Left forelimb (tissue), 1 donor: ENCODE data around the gene EHF.

Experiments used
- DNase-seq: peaks from one replicate; pipeline ENCODE4 v3.0.0-alpha.2; 2018; ENCODE audit warnings: low spot score

EHF gene

DNA sequence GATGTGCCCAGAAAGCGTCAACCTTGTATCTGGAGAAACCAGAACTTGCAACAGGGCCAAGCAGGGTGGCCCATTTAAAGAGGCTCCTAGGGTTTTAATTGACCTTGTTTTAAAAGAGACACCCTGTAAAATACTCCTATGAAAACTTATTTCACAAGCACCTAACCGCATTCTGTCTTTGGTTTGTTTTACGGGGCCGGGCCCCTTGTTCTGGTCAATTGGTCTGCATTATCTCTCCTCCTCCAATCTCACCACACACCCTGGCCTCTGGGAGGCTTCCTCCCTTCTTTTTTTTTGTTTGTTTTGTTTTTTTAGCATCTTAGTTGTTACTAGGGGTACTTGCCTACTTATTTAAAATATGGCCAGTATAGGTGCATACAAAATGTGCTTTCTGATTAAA, 4.7 kb downstream of the EHF start:
- no peak for DNase-seq

DNA sequence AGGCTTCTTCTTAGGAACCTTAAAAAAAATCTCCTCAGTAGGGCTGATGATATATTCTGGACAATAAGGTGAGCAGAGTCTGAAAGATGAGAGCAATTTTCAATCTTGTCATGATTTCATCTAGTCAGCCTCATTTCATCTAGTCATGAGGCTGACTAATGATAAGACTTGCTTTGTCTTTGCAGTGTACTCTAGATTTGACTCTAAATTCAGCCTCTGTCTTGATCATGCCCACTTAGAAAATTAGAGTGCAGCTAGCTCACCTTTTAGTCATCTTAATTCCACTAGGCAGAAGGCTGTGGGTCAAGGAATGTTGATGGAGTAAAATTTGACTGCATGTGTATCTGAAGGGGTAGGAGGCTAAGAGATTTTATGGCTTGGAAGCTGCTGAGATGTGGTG, 5.5 kb downstream of the EHF start:
- DNase-seq = no peak

DNA sequence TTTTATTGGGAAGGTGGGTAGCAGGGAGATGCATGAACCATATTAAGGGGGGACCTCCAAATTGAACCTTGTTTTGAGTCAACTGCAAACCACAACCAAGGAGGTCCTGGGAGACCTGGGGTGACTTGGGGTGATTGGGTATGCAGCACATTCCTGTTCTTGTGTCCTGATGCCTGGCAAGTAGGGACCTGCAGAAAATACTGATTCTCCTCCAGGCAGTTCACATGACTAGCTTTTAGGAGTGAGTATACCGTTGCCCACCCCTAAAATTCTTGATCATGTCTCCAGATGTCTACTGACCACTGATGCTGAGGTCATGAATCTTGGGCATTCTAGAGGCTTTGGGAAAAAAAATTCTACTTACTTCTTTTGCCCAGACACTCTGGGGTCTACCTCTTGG, 6.3 kb downstream of the EHF start:
- no peak for DNase-seq

DNA sequence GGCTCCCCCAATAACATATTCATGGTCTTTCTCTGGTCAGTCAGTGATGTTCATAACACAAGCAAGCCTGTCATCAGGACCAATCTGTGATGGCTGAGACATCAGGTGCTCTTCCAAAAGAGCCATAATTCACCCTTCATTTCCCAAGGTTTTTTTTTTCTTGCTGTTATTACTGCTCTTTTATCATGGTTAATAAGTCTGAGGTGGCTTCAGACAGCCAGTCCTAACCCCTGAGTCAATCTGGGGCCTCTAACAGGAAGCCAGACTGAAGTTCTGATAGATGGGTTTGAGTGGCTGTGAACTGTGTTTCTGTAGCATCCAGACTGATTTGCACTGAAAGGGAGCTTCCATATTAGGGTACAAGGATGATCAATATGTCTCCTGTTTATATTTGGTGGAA, 8.8 kb downstream of the EHF start:
- DNase-seq = no peak

DNA sequence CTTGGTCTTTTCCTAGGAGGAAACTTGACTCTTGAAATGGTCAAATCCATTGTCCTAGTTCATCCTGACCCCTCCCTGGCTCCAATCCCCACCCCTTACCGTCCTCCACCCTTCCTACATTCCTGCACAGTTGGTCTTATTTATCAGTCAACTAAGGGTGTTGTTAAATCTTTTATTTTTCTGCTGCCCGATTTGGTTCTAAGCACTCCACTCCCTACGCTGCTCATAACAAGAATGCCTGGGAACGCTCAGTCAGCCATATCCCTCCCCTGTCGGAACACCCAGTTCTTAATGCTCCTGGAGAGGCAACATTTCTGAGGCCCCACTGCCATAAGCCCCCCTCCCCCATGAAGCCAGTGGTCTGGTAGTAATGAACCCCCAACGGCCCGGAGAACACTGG, 9.7 kb downstream of the EHF start:
- DNase-seq = no peak

DNA sequence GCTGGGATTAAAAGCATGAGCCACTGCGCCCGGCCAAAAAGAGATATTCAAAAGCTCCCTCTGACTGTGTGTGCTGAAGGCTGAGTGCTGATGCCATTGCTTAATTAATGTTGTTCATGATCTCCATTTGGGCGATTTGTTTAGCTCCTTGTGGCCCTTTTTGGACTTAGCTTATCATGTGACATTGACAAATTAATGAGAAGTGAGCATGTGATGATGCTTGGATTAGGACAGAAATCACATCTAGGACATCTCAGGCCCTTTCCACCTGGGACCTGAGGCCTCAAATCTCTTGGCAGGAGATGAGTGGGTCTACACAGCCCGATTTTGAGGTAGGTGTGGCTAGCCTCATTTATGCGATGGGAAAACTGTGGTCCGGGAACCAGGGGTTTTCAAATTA, 10.4 kb downstream of the EHF start:
- DNase-seq = no peak

DNA sequence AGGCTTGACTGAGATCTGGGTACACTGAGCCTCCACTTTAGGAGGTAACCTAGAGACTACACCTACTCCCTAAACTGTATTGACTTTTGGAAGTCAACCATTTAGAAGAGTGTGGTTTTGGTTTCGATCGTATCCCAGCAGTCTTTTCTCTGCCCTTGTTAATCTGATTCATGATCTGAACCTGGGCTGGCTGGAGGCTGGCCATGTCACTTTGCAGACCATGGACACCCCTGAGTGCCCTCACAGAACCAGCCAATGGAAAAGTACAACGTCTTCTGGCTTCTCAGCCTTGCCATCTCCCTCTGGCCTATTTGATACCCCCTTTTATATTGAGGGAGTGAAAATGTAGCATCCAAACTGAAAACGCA, 10.8 kb downstream of the EHF start:
- DNase-seq = no peak

DNA sequence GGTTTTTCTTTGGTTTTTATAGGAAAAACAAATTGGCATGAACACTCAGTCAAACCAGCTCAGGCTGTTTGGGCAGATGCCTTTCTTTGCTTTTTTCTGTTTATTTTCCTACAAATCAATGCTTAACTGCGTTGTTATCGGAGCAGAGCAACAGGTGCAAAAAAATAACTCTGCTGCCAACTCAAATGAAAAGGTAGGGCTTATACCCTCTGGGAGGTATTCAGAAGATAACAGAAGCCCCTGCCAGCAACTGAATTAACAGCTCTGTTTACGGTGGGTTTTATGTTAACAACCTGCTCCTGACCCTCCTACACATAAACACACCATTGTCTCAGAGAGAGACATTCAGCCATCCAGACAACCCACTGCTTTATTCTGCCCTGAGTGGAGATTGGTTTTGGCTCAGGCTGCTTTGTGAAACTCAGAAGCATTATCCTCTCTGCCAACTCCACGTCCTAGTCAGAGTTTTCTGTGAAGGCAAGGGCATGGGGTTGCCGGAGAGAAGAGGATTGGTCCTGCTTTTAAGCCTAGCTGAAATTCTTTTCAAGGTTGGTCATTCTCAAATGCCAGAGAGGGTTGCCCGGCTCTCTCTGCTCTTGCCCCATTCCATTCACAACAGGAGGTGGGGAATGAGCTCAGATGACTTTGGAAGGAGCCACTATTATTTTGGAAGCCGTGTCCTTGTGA, 11.4 kb downstream of the EHF start:
- no peak for DNase-seq

DNA sequence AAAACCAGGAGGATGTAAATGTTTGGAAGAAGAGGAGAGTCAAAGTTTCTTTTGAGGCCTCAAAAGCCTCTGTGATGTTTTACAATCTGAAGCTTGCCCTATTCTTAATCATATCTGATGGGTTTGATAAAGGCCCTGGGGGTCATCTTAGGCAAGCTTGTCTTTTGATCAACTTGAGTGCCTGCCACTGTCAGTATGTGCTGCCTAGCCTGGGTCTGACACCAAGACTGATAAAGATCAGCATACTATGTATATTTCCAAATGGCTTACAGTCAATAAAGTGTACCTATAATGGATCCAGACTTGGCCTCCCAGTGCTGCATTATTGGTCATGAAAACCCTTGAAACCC, 12.7 kb downstream of the EHF start:
- DNase-seq = no peak

DNA sequence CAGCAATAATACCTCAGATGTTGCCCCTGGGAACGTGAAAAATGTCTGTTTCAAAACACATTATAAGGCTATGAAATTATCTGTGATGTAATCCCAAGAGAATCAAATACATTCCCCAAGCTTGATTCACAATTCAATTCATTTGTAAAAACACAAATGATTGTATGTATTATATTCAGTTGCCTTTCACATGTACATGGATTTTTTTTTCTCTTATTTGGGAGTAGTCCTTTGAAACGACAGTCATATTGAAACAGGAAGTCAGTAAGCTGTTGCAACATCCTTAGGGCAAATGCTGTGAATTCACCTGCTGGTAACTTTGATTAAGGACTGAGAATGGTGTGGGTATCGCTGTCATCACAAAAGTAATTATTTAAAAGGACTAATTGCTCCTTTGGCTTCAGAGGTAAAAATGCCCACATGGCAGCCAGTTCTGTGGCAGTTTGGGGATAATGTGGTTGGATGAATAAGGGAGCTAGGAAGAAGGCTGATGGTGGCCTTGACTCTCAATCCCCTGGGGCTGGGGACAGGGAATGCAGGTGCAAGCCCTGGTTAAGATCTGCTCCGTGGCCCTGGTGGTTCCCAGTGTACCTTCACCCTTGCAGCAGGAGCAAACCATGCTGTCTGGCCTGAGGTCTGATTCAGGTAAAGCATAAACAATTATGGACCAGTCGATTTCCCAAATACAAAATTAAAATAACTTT, 13.2 kb downstream of the EHF start:
- DNase-seq = no peak

DNA sequence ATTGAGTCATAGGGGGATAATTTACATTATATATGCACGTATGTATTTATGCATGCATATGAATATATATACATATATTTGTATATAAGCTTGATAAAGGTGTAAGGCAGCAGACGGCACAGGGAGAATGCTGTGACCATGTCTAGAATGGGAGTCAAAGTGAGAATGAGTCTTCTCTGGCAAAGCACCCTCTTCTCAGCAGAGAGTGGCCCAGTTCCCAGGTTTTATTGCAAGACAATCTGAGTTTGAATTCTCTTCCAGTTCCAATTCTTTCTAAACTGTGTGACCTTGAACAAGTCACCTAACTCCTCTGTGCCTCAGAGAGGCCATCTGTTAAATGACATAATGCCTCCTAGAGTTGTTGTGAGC, 13.8 kb downstream of the EHF start:
- no peak for DNase-seq

DNA sequence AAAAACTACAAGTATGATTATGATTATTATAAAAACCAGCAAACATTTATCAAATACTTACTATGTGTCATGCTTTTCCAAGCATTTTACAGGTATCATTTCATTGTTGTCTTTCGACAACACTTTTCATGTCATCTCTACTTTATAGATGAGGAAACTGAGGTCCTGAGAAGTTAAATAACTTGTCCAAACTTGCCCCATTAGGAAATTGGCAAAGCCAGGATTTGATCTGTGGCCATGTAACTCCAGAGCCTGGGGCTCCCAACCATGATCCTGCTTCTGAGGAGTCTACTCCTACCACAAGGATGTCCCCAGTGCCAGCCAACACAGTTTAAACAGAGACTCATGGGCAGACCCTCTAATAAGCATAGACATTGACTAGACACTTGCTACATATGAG, 15.2 kb downstream of the EHF start:
- no peak for DNase-seq

DNA sequence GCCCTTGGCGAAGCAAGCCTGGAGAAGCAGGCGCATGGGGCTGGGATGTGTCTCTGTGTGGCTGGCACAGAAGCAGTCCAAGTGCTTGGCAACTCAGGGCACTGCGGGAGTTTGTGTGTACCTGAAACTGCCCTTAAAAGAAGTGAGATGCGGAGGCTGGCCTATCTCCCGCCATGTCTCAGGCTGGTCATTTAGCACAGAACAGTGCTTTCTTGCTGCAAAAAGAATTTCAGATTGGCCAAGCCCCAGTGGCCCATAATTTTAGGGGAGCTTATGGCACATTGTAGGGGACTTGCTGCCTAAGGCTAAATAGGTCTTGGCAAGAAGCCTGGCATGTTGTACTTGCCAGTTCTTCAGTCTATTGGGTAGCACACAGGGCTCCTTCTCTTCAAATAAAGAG, 16.4 kb downstream of the EHF start:
- DNase-seq = no peak

DNA sequence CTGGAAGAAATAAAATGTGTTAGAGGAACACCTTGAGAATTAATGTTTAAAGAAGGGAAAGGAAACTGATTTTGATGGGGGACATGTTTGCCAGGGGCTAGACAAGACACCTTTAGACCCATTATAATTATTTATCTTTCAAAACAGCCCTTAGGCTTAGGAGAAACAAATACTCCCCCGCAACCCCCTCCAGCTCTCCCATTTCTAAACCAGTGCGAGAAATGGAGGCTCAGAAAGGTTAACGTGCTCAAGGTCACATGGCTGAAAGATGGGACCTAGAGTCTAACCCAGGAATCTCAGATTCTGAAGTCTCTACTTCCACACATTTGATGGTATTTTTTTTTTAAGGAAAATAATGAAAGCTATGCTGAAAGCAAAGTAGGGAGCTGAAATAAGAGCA, 18.0 kb downstream of the EHF start:
- no peak for DNase-seq

DNA sequence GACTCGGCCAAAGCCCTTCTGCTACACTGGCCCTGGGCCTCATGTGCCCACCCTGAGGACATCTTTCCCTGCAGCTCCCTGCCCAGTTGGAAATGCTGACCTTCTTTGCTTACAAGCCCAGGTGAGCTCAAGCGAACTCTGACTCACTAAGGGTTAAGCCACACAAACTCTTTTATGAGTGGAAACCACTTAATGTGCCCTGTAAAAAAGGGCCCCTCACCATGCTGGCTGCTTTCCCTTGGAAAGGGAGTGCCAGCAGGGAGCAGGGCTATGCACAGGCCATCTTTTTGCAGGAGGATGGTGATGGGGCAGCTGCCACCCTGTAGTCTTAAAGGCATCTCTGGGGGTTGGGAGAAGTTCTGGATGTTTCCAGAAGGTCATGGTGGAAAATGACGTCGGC, 18.7 kb downstream of the EHF start:
- DNase-seq = no peak

DNA sequence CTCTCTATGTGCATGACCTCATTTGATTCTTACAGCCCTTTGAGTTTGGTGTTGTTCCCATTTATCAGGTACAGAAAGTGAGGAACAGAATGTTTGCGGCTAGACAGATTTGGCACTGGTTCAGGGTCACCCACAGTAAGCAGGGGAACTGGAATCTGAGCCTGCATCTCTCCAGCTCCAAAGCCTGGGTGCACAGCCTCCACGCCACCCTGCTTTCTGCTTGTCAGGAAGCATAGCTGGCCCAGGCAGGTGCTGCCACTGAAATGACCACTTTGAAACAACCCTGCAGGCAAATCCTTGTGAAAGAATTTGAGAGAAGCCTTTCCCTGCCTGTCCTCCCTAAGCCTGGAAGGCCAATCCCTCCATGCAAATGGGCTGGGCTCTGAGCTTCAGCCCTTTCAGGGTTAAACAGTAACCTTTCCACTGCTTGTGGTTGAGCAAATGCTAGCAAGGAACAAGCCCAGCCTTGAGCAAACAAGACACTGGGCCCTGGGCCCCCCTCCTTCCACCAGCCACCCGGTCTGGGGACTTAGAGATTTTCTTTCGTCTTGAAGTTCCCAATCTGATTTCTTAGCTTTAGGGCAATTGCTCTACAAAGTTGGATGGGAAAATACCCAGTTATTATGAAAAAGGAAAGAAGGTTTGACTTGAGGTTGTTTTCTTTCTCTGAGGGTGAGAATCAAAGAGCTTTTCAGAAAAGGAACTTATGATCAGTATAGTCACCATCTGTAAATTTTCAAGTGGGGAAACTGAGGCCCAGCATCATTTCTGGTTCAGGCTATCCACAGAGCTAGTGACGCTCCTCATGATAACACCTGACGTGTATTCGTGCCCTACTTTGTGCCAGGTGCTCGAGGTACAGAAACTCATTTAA, 19.4 kb downstream of the EHF start:
- no peak for DNase-seq

DNA sequence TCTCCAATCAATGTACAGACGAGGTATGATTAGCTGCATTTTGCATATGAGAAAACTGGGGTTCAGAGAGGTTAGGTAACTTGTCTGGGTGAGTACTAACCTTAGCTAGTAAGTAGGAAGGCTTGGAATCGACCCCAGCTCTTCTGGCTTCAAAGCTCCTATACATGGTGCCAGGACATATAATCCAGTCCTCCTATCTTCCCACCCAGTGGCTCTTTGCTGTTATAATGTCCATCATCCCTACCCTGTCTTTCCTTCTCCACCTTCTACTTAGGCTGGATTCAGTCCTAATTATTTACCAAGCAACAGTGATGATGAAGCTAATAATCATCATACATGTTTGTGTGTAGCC, 20.0 kb downstream of the EHF start:
- DNase-seq = no peak

DNA sequence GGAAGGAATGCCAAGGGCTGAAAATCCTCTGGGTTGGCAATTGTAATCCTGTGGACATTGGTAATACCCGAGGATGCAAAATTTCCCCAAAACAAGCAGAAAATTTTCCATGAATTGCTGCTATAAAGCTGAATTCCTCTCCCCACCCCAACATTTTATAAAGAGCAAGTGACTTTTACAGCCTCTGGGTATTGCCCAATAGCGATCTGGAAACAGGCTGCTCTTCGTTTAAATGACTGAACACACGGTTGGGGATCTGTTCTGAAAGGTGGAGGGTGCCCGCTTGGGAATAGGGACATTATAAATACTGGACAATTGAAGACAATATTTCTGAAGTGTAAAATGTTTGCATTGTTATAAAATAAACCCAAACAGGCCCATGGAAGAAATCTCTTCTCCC, 20.6 kb downstream of the EHF start:
- DNase-seq = no peak

DNA sequence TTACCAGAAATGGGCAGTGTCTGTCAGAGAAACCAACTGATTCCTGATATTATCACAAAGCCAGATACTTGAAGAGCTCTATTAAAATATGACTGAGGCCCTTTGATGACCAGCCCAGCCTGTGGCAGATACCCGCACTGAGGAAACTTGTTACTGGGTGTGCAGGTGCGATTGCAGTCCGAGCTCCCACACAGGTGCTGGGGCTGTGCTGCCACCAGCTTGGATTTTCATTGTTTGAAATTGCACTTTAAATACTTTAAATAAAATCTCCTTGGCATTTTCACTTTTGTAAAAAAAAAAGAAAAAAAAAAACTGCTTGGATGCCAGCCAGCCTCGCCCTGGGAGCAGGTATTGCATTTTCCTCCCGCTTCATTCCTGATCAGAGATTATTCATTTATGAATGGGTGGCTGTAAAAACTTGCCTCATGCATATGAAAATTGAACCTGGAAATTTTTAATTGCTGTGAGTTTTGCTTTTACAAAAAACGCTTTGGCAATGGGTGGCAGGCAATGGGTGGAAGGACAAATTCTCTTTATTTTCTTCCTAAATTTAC, 21.2 kb downstream of the EHF start:
- no peak for DNase-seq

DNA sequence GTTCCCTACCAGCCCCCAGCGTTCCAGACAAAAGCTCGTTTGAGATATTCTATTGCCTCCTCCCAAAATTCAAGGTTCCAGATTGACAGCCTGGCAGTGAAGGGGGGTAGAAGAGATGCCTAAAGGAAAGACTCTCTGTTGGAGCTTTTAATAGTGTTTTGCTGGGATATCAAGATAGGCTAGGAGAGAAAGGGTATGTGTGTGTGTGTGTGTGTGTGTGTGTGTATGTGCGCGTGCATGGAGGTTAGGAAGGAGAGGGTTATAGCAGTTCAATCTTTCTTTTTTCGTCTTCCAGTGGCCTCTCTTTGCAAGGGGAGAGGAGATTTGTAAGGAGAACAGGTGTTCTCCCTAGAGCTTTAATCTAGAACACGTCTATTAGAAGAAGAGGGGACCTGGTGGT, 22.0 kb downstream of the EHF start:
- no peak for DNase-seq

DNA sequence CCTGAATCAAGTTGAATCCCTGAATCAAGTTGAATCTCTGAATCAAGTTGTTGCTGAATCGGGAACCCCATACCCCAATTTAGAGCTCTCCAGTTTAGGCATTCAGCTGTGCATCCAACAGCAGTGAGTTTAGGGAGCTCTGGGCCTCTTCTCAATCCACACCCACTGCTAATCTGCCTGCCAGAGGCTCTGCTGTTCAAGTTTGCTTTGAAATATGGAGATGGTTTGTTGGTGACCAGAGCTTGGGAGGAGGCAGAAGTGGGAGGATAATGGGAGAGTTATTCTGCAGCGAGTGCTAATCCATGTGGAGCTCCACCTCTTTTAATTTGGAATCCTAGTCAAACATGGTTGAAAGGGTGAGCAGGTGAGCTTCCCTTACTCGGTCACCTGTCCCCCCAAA, 22.4 kb downstream of the EHF start:
- DNase-seq = no peak

DNA sequence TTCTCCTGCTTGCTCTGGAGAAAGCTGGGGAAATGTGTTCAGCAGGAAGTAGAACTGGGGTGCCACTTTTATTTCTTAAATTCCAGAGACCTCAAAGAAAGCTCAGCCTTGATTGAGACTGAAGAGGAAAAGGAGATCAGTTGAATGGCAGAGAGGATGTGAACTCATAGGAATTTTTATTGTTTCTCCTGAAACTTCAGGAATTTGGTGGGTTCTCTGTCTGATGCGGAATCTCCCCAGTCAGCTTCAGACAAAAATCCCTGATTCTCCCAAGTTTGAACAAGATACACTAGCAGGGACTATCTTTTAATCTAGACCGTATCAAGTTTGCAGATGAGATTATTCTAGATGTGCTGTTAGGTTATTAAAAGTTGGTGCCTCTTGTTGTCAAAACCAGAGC, 23.0 kb downstream of the EHF start:
- DNase-seq = no peak

DNA sequence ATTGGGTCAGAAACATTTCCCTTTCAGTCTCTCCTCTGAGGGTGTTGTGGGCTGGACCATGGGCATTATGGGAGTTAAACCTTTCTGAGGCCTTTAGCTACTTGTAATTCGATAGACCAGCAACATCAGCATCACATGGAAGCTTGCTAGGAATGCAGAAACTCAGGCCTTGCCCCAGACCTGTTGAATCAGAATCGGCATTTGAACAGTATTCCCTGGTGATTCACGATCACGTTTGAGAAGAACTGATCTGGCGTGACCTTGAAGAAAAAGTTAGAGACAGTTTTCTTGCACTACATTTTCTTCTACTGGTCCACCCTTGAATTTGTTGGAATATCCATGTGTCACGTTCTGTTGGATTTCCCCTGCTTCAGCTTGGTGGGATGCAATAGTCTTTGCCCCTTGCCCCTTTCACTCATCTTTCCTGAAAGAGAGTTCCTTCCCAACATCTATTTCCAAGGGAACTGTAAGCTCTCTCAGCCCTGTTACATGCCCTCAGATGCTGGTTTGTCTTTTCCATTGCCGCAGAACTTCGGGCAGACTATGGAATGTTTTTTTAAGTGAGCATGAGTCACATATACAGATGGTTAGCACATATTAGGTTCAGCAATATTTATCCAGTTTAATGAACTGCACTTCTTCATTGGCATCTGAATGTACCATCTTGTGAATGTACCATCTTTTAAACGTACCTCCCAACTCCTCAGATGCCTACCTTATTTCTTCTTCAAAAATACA, 23.9 kb downstream of the EHF start:
- no peak for DNase-seq
